Measurements from ENCODE around the gene UNC80. TPM values are rescaled to one million over a fixed set of nuclear protein-coding genes. Genes with fewer than 3 reads are reported as not detected.
"Not testable (repeated sequence)": the region's sequence is repeated elsewhere in the genome, so short reads cannot be mapped to it uniquely, and the experiment has no call there.

UNC80 gene, protein sequence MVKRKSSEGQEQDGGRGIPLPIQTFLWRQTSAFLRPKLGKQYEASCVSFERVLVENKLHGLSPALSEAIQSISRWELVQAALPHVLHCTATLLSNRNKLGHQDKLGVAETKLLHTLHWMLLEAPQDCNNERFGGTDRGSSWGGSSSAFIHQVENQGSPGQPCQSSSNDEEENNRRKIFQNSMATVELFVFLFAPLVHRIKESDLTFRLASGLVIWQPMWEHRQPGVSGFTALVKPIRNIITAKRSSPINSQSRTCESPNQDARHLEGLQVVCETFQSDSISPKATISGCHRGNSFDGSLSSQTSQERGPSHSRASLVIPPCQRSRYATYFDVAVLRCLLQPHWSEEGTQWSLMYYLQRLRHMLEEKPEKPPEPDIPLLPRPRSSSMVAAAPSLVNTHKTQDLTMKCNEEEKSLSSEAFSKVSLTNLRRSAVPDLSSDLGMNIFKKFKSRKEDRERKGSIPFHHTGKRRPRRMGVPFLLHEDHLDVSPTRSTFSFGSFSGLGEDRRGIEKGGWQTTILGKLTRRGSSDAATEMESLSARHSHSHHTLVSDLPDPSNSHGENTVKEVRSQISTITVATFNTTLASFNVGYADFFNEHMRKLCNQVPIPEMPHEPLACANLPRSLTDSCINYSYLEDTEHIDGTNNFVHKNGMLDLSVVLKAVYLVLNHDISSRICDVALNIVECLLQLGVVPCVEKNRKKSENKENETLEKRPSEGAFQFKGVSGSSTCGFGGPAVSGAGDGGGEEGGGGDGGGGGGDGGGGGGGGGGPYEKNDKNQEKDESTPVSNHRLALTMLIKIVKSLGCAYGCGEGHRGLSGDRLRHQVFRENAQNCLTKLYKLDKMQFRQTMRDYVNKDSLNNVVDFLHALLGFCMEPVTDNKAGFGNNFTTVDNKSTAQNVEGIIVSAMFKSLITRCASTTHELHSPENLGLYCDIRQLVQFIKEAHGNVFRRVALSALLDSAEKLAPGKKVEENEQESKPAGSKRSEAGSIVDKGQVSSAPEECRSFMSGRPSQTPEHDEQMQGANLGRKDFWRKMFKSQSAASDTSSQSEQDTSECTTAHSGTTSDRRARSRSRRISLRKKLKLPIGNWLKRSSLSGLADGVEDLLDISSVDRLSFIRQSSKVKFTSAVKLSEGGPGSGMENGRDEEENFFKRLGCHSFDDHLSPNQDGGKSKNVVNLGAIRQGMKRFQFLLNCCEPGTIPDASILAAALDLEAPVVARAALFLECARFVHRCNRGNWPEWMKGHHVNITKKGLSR (N-terminal part only)
- 0.17 and 0.19 TPM in 2 replicates for total RNA-seq

DNA sequence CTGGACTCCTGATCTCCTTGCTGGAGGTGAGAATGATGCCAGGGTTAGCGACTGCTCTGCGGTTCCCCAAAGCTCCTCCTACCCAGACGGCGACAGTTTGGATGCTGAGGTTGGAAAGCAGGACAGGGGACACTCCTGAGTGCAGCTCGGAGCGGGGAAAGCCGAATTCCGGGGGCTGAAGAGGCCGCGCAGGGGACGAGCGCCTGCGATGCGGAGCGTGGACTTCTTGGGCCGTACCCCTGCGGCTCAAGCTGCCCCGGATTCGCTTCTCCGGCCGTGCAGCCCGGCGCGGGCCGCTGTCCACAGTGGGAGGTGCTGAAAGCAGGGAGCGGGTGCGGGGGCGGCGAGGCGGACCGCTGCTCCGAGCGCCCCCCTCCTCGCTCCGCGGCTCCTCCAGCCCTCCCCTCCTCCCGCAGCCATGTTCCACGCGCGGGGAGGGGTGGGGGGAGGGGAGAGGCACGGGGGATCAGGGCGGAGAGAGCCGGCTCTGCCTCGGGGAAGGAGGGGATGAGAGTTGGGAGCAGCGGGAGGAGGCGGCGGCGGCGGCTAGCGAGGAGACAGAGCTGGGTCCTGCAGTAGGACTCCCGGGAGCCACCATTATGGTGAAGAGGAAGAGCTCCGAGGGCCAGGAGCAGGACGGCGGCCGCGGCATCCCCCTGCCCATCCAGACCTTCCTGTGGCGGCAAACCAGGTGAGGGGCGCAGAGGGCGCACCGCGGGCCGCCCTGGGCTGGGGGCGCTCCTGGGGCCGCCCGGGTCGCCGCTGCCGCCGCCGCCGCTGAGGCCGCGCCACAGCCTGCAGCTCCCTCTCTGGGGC is at the start of gene UNC80:
Gene UNC80, plus strand, starts transcription at position 359 of the 816 bp plus-strand sequence. Its CDS starts 241 bp downstream, at position 600.
- DNase-seq: peak; percentile 76

DNA sequence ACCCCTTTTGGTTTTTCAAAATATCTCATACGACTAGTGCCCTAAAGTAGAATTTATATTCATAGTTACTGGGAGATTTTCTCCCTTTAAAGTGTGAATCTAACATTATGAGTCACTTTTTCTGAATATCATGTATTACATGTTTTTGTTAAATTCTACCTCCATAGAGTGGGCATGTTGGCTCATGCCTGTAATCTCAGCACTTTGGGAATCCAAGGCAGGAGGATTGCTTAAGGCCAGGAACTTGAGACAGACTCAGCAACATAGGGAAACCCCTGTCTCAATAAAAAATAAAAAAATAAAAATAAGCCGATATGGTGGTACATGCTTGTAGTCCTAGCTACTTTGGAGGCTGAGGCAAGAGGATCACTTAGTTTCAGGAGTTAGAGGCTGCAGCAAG is 45.3 kb upstream of the UNC80 start:
- DNase-seq: no peak

DNA sequence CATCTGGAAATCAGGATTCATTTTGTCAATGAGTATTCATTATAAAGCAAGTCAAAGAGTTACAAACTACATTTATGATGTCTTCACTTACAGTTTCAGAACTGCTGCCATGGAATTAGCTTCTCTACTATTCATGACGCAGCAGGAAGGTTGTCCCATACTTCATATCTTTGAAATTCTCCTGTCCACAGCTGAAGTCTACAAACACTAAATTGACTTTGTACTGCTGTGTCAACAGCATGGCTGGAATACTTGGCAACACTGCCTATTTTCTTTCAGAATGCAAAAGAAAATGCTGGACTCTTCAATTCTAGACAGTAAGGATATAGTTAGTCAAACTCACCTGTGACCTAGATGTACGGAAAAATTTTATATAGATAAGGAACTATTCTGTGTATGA is 44.6 kb upstream of the UNC80 start:
- no peak for DNase-seq

DNA sequence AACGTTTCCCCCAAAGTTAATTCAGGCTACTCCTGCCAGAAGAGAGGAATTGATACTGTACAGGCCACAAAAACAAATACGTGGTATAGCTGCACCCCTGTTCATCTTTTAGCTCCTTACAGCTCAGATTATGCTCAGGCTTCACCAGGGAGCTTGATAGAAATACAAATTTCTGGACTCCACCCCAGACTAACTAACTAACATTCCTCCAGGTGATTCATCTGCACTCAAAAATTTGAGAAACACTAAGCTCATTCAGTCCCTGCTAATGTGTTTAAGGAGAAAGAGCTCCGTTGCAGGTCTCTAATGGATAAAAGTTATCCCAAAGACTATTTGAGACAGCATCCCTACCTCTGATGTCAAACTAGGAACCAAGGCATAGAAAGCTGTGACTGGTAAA is 36.8 kb upstream of the UNC80 start:
- DNase-seq: no peak

DNA sequence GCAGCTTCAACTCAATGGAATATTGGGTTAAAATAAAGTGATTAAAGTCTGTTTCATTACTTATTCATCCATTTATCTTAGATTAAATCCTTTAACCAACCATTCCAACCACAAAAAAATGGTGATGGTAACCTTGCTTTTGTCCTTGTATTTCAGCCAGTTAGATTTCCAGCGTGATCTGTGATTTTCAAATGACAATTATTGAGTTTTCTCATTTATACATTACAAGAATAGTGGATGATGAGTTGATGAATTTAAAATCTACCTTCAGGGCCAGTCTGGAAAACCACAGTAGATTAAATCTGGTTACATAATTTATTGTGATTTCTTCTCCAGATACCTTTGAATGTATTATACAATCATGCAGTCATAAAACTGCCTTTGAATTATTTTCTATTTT is 29.7 kb upstream of the UNC80 start:
- DNase-seq: no peak

DNA sequence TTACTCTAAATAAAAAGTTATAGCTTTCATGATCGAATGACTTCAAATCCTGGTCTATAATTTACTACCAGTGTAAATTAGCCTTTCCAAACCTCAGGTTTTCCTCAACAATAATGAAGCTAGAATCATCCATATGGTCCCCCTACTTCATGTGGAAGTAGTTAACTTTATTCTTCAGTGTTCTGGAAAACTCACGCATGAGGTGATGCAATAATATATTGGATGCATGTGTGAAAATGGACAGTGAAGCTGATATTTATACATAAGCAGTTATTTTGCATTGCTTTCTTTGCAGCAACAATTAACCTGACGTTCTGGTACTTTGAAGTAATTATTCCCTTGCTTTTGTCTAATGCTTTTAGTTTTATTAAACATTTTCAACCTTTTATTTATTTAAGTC is 18.6 kb upstream of the UNC80 start:
- no peak for DNase-seq

DNA sequence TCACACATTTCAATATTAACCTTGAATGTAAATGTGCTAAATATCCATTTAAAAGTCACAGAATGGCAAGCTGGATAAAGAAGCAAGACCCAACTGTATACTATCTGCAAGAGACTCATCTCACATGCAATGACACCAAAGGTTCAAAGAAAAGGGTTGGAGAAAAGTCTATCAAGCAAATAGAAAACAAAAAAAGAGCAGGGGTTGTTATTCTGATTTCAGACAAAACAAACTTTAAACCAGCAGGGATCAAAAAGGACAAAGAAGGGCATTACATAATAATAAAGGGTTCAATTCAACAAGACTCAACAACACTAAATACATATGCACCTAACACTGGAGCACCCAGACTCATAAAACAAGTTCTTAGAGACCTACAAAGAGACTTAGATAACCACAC is 14.5 kb upstream of the UNC80 start:
- DNase-seq: no peak

DNA sequence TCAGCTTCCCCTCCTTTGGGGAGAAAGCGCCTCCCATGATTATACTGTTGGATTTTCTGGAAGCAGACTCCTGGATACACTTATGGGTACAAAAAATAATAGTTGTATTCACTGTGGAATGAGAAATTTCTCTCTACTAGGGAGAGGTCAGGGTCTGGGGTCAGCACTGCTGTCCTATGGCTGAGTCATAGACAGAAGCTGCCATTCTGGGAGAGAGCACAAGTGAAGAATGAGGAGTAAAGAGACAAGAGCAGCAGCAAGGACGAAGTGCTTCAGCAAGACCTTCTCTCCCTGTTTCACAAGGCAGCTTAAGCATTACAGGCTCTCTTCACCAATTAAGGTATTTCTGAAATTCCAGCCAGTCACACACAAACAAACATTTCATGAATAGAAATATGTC is 10.1 kb upstream of the UNC80 start:
- no peak for DNase-seq

DNA sequence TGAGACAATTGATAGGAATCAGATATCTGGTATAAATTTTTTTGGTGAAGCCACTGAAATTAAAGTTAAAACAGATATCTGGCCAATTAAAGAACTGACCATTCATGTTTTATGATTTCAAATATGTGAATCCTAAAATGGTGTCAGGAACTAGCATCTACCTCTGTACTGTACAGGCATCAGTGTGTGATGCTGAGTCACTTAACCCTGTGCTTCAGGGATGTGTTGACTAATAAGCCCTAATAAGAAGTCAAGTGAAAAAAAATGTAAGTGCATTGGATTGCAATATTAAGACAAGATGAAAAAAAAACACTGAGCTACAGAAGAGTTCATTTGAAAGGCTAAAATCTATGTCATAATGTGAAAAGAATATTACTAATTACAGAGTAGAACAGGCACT is 9.1 kb upstream of the UNC80 start:
- no peak for DNase-seq

DNA sequence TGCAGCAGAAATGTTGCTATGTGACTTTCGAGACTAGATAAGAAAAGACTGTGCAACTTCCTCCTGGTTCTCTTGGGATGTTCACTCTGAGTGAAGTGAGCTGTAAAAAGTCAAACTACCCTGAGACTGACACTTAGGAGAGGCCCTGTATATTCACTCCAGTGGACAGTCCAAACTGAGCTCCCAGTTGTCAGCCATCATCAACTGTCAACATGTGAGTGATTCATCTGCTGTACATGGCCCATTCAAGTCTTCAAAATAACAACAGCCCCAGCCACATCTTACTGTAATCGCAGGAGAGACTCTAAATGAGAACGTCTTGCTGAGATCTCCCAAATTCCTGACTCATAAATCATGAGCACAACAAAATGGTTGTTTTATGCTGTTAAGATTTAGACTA is 8.5 kb upstream of the UNC80 start:
- DNase-seq: no peak

DNA sequence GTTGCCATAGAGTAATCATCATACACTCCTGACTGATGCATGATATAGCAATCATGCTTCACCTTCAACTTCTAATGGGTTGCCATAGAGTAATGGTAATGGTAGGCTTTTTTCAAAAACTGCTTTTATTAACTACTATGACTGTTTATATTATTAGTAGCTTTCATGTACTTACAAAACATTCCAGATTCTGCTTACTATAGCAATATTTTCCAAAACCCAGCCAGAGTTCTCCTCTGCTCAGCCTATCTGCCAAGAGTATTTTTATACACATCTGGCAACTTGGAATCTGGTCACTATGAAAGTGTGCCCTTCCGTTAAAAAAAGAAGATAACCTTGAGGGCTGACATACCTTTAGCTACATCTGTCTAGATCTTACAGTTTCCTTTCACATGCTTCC is 5.0 kb upstream of the UNC80 start:
- DNase-seq: no peak

DNA sequence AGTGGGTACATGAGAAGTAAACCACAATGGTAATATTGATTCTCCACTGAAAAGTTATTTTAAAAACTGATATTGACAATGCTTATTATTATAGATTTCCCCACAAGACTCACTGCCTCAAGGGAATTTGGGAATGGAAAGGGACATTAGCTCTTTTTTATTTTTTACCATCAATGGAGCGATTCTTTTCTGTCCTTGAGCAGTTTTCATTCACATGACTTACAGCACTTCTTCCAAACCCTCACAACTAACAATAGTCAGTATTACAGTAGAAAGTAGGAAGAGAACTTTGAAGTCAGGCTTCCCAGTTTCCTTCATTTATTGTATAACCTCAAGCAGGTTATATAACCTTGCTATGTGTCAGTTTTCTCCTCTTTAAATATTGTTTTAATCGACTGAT is 4.3 kb upstream of the UNC80 start:
- DNase-seq: no peak

DNA sequence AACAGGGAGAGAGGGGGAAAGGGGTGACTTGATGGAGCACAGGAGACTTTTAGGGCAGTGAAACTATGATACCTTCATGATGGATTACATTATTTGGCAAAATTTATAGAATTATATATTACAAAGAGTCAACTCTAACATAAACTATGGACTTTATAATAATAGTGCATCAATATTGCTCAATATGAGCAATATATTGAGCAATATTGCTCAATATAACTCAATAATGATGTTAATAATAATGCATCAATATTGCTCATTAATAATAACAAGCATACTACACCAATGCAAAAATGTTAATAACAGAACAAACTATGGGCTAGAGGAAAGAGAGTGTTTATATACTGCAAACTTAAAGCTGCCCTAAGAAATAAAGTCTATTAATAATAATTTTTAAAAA is 3.1 kb upstream of the UNC80 start:
- DNase-seq: no peak

DNA sequence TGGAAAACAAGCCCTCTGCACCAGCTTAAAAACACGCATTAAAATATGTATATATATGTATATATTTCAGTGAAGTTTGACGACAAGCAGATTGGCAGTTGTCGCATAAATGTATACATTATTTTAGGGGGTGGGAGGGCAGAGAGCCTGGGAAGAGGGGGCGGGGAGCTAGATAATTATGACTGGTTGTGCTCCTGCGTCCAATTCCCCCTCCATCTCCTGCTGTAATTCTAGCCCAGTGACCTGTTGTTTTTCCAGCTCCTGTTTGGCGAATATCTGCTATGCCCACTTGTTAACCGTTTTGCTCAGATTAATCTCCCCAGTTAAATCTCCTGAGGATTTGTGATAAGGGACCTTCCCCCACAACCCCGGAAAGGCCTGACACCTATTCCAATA is 656 bp downstream of the UNC80 start:
- DNase-seq: no peak

DNA sequence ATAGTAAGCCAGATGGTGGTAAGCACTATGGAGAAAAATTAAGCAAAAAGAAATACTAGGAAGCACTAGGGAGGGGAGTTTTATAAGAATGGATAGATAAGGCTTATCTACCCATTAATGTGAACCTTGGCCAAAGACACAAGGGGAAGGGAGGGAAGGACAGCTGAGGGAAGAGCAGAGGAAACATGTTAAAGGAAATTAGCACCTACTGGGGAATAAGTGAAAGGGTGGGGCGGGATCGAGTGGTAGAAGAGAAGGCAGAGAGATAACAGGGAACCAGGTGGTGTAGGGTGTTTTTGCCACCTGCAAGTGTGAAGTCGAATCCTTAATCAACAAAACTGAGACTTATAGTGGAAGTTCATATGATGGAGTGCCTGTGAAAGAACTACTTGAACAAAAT is 1.7 kb downstream of the UNC80 start:
- no peak for DNase-seq

DNA sequence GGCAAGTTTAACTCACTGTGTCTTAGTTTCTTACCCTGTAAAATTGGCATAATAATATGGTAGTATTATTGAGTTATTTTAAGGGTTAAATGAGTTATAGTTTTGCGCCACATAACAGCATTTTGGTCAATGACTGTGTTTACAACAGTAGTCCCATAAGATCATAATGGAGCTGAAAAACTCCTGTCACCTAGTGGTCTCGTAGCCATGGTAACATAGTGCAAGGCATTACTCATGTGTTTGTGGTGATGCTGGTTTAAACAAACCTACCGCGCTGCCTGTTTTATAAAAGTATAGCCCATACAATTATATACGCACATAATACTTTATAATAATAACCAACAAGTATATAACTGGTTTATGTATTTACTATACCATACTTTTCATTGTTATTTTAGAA is 15.8 kb downstream of the UNC80 start:
- no peak for DNase-seq

DNA sequence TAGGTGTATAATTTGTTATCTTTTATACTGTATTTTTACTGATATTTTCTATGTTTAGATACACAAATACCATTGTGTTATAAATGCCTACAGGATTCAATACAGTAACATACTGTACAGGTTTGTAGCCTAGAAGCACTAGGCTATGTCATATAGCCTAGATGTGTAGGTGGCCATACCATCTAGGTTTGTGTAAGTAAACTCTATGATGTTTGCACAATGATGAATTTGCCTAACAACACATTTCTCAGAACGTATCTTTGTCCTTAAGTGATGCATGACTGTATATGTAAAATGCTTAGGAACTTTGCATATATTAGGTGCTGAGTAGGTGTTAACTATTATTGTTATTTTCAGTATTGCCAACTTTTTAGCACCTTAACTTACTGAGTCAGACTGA is 17.3 kb downstream of the UNC80 start:
- no peak for DNase-seq

DNA sequence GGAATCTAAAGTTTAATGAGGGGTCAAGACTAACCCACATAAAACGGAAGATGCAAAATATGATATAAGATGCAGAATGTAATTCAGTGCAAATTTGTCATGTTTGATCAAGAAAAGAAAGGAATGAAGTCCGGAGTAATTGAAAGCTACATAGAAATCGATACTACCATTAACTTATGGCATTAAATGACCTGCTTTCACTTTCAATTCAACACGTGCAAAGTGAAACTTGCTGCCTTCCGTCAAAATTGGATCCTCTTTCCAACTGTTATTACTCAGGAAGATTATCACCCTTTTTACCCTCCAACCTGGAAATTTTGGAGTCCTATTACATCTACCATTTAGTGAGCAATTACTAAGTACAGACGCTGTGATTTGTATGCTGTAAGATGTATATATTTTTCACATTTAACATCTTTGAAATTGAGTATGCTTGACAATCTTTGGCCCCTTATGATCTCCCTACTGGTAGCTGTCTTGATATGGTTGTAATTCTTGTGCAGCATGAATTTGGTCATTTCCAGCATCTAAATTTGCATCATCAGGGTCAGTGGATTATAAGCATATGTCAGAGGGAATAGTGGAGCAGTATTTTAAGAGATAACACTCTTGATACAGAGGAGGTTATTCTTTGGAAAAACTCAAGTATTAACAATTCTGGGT is 18.6 kb downstream of the UNC80 start:
- no peak for DNase-seq

DNA sequence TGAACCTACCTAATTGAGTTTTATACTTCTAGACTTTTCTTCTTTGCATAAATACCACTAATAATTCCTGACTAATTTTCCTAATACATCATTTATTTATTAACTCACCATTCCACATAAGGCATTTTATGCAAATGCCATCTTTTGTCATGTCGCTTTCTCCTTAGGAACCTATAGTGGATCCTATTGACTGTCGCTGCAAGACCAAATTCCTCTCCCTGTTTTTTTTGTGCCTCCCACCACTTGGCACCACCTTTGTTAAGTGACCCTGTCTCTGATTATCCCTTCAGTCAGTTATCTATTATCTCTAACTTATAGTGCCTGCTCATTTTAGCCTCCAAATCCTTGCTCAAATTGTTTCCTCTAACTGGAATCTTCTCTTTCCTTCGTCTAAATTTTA is 19.5 kb downstream of the UNC80 start:
- DNase-seq: no peak

DNA sequence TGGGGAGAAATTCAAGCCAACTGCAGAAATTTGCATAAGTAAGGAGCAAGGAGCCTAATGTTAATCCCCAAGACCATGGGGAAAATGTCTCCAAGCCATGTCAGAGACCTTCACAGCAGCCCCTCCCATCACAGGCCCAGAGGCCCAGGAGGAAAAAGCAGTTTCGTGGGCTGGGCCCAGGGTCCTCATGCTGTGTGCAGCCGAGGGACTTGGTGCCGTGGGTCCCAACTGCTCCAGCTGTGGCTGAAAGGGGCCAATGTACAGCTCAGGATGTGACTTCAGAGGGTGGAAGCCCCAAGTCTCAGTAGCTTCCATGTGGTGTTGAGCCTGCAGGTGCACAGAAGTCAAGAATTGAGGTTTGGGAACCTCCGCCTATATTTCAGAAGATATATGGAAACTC is 23.8 kb downstream of the UNC80 start:
- DNase-seq: not testable (repeated sequence)

DNA sequence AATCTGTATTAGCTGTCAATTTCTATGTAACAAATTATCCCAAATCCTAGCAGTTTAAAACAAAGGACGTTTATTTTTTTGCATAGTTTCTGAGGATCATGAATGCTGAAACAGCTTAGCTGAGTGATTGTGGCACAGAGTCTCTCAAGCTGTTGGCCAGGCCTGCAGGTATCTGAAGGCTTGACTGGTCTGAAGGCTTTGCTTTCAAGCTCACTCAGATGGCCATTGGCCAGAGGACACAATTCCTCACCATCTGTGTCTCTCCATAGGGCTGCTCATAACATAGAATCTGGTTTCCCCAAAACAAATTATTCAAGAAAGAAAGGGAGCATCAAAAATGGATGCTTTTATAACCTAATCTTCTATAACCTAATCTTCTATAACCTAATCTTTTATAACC is 33.7 kb downstream of the UNC80 start:
- DNase-seq: no peak

DNA sequence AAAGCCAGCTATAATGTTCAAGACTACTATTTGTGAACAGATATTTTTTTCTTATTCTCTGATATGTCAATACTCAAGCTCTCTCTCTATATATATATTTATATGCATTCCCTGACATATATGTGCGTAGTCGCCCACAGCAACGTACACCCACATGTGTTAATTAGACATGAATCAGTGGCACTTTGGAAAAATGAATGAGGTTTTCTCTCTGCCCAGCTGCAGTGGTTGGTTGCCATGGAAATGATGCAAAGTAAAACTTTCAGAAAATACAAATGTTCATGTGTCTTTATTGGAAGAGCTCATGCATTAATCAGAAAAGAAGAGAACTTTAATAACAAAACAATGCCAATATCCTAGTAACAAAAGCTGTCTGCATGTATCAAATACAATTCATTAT is 34.7 kb downstream of the UNC80 start:
- no peak for DNase-seq

Measured in dermis blood vessel endothelial cell (primary cell).